ENCODE measurements around the gene CDYL2.

The CDYL2 gene

GRCh38 chr16:80718480-80719220 is 85.7 kb downstream of the CDYL2 start:
- Histone ChIP-seq H3K9ac (no peak overlapping the region), H3K27ac (no peak overlapping the region), H3K36me3 (peaks cover 8% of the 10 kb centered on the region; the same call in 1 of the 2 replicates), H4K20me1 (no peaks in the 10 kb centered on the region), H3K27me3 (no peaks in the 10 kb centered on the region), H3K4me1 (peaks cover 22% of the 10 kb centered on the region), H3K4me2 (no peak overlapping the region), H3K9me3 (peaks cover 31% of the 10 kb centered on the region), H3K4me3 (no peak overlapping the region)
- TF ChIP-seq Cebpa-rat (IDR thresholded peaks at IDR 0.05), result no peak

GRCh38 chr16:80717611-80718010 is 86.8 kb downstream of the CDYL2 start:
- TF ChIP-seq Cebpa-rat (IDR thresholded peaks at IDR 0.05), result no peak
- no peak overlapping the region for H3K4me3 ChIP-seq
- H3K4me2 ChIP-seq, result no peak overlapping the region
- H3K27ac ChIP-seq, result no peak overlapping the region
- H4K20me1 ChIP-seq, result no peaks in the 10 kb centered on the region
- peaks cover 24% of the 10 kb centered on the region for H3K9me3 ChIP-seq
- peaks cover 33% of the 10 kb centered on the region for H3K4me1 ChIP-seq
- H3K36me3 ChIP-seq, result peaks cover 5% of the 10 kb centered on the region; the same call in 1 of the 2 replicates
- H3K27me3 ChIP-seq, result no peaks in the 10 kb centered on the region
- no peak overlapping the region for H3K9ac ChIP-seq

GRCh38 chr16:80716564-80717139 is 87.7 kb downstream of the CDYL2 start:
- TF ChIP-seq Cebpa-rat (IDR thresholded peaks at IDR 0.05), result no peak
- no peak overlapping the region for H3K27ac ChIP-seq
- H3K9ac ChIP-seq, result no peak overlapping the region
- no peak overlapping the region for H3K4me2 ChIP-seq
- H4K20me1 ChIP-seq, result no peaks in the 10 kb centered on the region
- peaks cover 4% of the 10 kb centered on the region; the same call in 1 of the 2 replicates for H3K36me3 ChIP-seq
- peaks cover 38% of the 10 kb centered on the region for H3K4me1 ChIP-seq
- no peak overlapping the region for H3K4me3 ChIP-seq
- H3K27me3 ChIP-seq, result no peaks in the 10 kb centered on the region
- H3K9me3 ChIP-seq, result peaks cover 19% of the 10 kb centered on the region

- Histone ChIP-seq H3K36me3 (peaks cover 11% of the 10 kb centered on the region; the same call in 1 of the 2 replicates), H3K4me1 (peaks cover 21% of the 10 kb centered on the region), H3K4me2 (no peak overlapping the region), H4K20me1 (no peaks in the 10 kb centered on the region), H3K9ac (no peak overlapping the region), H3K27me3 (no peaks in the 10 kb centered on the region), H3K27ac (no peak overlapping the region), H3K4me3 (no peak overlapping the region), H3K9me3 (peaks cover 12% of the 10 kb centered on the region)
- TF ChIP-seq Cebpa-rat (IDR thresholded peaks at IDR 0.05), result no peak
Observed at GRCh38 chr16:80711406-80711805, 93.0 kb downstream of the CDYL2 start.

GRCh38 chr16:80710918-80711317 is 93.5 kb downstream of the CDYL2 start:
- Histone ChIP-seq H3K9ac (no peak overlapping the region), H3K36me3 (peaks cover 11% of the 10 kb centered on the region; the same call in 1 of the 2 replicates), H3K4me1 (peaks cover 21% of the 10 kb centered on the region), H3K9me3 (peaks cover 10% of the 10 kb centered on the region; the same call in 1 of the 2 replicates), H3K4me2 (no peak overlapping the region), H3K27me3 (no peaks in the 10 kb centered on the region), H3K27ac (no peak overlapping the region), H4K20me1 (no peaks in the 10 kb centered on the region), H3K4me3 (no peak overlapping the region)
- TF ChIP-seq Cebpa-rat (IDR thresholded peaks at IDR 0.05), result no peak

DNA sequence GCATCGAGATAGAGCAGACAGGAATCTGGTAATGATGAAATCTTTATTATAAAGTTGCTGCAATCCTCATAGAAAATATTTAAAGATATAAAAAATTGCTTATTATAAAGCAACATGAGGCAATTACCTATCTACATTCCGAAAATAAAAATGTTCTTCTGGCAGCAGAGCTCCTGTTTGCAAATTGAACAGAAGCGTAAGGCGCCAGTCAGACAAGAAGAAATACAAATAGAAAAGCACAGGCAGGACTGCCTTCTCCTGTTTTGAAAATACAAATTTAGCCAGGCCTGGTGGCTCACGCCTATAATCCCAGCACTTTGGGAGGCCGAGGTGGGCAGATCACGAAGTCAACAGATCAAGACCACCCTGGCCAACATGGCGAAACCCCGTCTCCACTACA is 95.6 kb downstream of the CDYL2 start:
- H3K9me3 ChIP-seq, result peaks cover 6% of the 10 kb centered on the region
- TF ChIP-seq Cebpa-rat (IDR thresholded peaks at IDR 0.05), result no peak
- H3K27ac ChIP-seq, result no peak overlapping the region
- H3K36me3 ChIP-seq, result peaks cover 11% of the 10 kb centered on the region; the same call in 1 of the 2 replicates
- H3K4me2 ChIP-seq, result no peak overlapping the region
- H3K27me3 ChIP-seq, result no peaks in the 10 kb centered on the region
- H3K4me3 ChIP-seq, result no peak overlapping the region
- H3K9ac ChIP-seq, result no peak overlapping the region
- 0 out of 2 replicates have a peak, but pooled peaks cover 10% of the 10 kb centered on the region for H4K20me1 ChIP-seq
- H3K4me1 ChIP-seq, result peaks cover 17% of the 10 kb centered on the region

DNA sequence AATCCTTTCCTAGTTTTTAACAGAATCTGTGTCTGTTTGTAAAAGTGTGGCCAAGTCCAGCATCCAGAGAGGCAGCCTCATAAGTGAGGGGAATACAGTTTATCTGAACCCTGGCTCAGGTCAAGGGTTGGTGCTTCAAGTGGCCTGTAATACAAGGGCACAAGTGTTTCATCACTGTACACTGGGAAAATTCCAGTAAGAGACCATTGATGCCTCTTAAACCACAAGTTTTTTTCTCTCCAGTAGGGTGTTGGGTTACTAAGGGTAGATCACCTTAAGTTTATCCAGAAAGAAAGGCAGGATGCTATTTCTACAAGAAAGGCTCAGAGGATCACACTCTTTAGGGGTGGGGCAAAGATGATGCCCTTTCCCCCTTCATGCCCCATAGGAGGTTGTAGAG is 96.7 kb downstream of the CDYL2 start:
- Histone ChIP-seq H3K27ac (no peak overlapping the region), H3K4me1 (peaks cover 6% of the 10 kb centered on the region)
- TF ChIP-seq Cebpa-rat (IDR thresholded peaks at IDR 0.05), result no peak

DNA sequence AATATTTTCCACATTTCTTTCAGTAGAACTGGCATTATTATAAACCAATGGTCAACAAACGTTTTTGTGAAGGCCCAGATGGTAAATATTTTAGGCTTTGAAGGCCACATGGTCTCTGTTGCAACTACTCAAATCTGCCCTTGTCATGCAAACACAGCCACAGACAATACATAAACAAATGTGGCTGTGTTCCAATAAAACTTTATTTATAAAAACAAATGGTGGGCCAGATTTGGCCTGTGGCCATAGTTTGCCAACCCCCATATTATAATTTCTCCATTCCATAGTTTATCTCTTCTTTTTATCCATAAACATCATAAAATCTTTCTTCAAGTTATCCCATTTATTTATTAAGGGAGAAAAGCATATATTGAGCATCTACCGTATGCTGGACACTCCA is 98.8 kb downstream of the CDYL2 start:
- H3K27ac ChIP-seq, result no peak overlapping the region
- H3K36me3 ChIP-seq, result 0 out of 2 replicates have a peak, but pooled peaks cover 7% of the 10 kb centered on the region
- H3K27me3 ChIP-seq, result no peaks in the 10 kb centered on the region
- H3K9ac ChIP-seq, result no peak overlapping the region
- no peak for TF ChIP-seq Cebpa-rat (IDR thresholded peaks at IDR 0.05)
- H3K4me1 ChIP-seq, result no peaks in the 10 kb centered on the region
- H3K4me3 ChIP-seq, result no peak overlapping the region
- 0 out of 2 replicates have a peak, but pooled peaks cover 15% of the 10 kb centered on the region for H4K20me1 ChIP-seq
- H3K4me2 ChIP-seq, result no peak overlapping the region
- peaks cover 3% of the 10 kb centered on the region for H3K9me3 ChIP-seq

More for the DNA sequence above, 96.7 kb downstream of the CDYL2 start:
- Histone ChIP-seq H3K4me3 (no peak overlapping the region), H3K36me3 (0 out of 2 replicates have a peak, but pooled peaks cover 7% of the 10 kb centered on the region), H3K9ac (no peak overlapping the region), H3K27me3 (no peaks in the 10 kb centered on the region), H3K4me2 (no peak overlapping the region), H3K9me3 (peaks cover 3% of the 10 kb centered on the region), H4K20me1 (0 out of 2 replicates have a peak, but pooled peaks cover 15% of the 10 kb centered on the region)

DNA sequence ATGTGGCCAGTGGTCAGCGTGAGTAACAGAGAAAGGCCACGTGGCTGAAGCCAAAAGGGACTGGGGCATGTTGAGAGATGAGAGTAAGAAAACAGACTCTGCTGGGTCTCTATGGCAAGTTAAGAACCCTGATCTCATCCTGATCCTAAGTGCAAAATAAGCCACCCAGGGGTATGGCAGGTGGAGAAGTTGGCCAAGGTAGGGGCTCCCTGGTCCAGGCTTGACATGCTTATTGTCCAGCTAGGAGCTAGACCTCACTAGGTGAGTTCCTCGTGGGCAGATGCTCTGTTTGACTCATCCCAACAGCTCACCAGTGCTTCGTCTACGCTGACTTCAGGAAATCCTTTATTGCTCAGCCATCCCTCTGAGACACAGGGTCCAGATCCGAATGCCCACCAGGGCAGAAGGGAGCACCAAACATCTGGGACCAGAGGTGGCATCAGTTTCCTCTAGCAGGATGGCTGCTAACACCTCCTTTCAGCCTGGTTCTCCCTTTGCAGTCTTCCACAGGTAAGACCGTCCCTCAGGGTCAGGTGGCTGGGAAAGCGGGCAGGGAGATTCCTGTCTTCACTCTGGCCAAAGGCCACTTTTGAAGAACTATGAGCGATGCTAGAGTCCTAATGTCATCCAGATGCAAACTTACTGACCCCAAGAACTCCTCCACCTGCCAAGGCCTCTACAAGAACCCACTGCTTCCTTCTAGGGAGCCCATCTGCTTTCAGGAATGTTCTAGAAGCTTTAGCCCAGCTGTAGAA is 99.5 kb downstream of the CDYL2 start:
- Histone ChIP-seq H3K4me2 (no peak overlapping the region), H3K36me3 (0 out of 2 replicates have a peak, but pooled peaks cover 7% of the 10 kb centered on the region), H3K4me1 (no peaks in the 10 kb centered on the region), H3K9ac (no peak overlapping the region), H3K4me3 (no peak overlapping the region), H3K27ac (no peak overlapping the region), H3K9me3 (peaks cover 3% of the 10 kb centered on the region), H4K20me1 (0 out of 2 replicates have a peak, but pooled peaks cover 15% of the 10 kb centered on the region), H3K27me3 (no peaks in the 10 kb centered on the region)
- no peak for TF ChIP-seq Cebpa-rat (IDR thresholded peaks at IDR 0.05)
